Thoracic aorta (tissue), 2 donors: ENCODE measurements around the gene ACTN4. TPM values are rescaled to one million over a fixed set of nuclear protein-coding genes. Genes with fewer than 3 reads are reported as not detected.

ENCODE experiments used
- ATAC-seq: fragments of 150-250 bp; one replicate; pipeline ENCODE4 v1.8.0; 2017; ENCODE audit warnings: low read depth; ENCODE audit not compliant: insufficient number of reproducible peaks, low FRiP score
- DNase-seq: peaks from one replicate; pipeline ENCODE4 v3.0.0-alpha.2; 2020; ENCODE audit warnings: low spot score
- H3K27ac ChIP-seq, 2 donors: fragments of 200-600 bp; sonication (generic); 1 replicate in 1 of 2; 2 replicates in 1 of 2; pipeline ENCODE4 v1.5.1; 2016; ENCODE audit warnings: mild to moderate bottlenecking in 2 of 2, moderate library complexity in 2 of 2
- H3K27me3 ChIP-seq: fragments of 200-600 bp; sonication (generic); replicated peaks from 2 replicates; pipeline ENCODE4 v1.6.0; 2016; ENCODE audit warnings: mild to moderate bottlenecking; ENCODE audit not compliant: insufficient read depth
- H3K36me3 ChIP-seq: fragments of 200-600 bp; sonication (generic); one replicate; pipeline ENCODE4 v1.5.1; 2016
- H3K4me1 ChIP-seq, 2 donors: fragments of 200-600 bp; sonication (generic); 1 replicate in 1 of 2; 2 replicates in 1 of 2; pipeline versions ENCODE4 v1.5.1 to v1.6.0; 2016; ENCODE audit warnings: low read depth in 2 of 2, mild to moderate bottlenecking in 1 of 2; ENCODE audit not compliant: control insufficient read depth in 1 of 2
- H3K4me3 ChIP-seq: fragments of 200-600 bp; sonication (generic); 2 replicates; pipeline ENCODE4 v1.5.1; 2016; ENCODE audit warnings: mild to moderate bottlenecking
- H3K9me3 ChIP-seq: fragments of 200-600 bp; sonication (generic); 2 replicates; pipeline ENCODE4 v1.5.1; 2016
- total RNA-seq, 2 donors: library from RNA; depleted of rRNA; stranded (reverse); fragments of >200 nt; gene quantifications; one replicate each; pipeline versions ENCODE4 v1.1.0 to v1.2.3, GENCODE V29; 2016
- TF ChIP-seq, protein P1 (sequence below): fragments of 200-600 bp; sonication (generic); IDR thresholded peaks from one replicate; pipeline ENCODE4 v1.5.1; 2019; ENCODE audit warnings: antibody characterized with exemption

Gene ACTN4
- total RNA-seq, 2 donors from 2014 or later, result 668 to 1,387 TPM

DNA sequence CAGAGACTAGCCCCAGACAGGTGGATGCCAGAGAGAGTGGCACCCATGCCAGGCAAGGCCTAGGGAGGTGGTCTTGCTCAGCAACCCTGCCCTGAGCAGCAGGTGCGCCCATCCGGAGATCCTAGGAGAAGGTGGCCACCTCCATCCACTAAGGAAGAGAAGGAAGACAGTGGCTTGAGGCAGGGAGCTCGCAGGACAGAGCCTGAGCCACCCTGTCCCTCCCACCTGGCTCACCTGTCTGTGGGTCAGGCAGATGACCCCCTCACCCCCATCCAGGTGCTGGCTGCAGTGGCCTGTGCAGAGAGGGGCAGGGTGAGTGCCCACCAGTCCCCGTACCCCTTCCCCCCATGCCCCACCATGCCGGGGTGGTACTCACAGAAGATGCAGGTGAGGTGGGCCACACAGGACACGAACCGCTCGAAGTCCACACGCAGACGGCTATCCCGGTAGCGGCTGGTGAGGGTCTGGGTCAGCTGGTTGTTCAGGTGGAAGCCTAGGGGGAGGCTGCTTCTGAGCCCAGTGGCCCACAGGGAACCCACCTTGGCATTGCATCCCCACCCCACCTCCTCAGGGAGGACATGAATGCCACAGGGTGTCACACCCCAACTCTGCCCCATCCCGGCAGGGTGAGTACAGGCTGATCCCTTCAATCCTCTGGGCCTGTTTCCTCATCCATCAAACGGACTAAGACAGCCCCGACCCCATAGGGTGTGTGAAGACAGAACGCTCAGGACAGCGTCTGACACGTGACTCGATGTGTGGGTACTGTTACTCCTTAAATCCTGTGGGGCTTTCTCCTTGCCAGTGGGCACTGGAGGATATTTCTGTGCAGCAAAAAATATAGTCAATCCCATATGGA lies 83.5 kb downstream of the ACTN4 start:
- no peak overlapping the region for H3K4me3 ChIP-seq
- TF ChIP-seq, protein P1, sequence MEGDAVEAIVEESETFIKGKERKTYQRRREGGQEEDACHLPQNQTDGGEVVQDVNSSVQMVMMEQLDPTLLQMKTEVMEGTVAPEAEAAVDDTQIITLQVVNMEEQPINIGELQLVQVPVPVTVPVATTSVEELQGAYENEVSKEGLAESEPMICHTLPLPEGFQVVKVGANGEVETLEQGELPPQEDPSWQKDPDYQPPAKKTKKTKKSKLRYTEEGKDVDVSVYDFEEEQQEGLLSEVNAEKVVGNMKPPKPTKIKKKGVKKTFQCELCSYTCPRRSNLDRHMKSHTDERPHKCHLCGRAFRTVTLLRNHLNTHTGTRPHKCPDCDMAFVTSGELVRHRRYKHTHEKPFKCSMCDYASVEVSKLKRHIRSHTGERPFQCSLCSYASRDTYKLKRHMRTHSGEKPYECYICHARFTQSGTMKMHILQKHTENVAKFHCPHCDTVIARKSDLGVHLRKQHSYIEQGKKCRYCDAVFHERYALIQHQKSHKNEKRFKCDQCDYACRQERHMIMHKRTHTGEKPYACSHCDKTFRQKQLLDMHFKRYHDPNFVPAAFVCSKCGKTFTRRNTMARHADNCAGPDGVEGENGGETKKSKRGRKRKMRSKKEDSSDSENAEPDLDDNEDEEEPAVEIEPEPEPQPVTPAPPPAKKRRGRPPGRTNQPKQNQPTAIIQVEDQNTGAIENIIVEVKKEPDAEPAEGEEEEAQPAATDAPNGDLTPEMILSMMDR, result no peak
- ATAC-seq (no peak), DNase-seq (no peak)
- peaks cover 3 to 25% of the 10 kb centered on the region in 2 donors for H3K4me1 ChIP-seq
- peak overlapping the region in 1 of 2 donors; percentile 81 for H3K27ac ChIP-seq
- H3K36me3 ChIP-seq, result peaks cover 40% of the 10 kb centered on the region
- no peaks in the 10 kb centered on the region for H3K27me3 ChIP-seq
- H3K9me3 ChIP-seq, result no peaks in the 10 kb centered on the region

DNA sequence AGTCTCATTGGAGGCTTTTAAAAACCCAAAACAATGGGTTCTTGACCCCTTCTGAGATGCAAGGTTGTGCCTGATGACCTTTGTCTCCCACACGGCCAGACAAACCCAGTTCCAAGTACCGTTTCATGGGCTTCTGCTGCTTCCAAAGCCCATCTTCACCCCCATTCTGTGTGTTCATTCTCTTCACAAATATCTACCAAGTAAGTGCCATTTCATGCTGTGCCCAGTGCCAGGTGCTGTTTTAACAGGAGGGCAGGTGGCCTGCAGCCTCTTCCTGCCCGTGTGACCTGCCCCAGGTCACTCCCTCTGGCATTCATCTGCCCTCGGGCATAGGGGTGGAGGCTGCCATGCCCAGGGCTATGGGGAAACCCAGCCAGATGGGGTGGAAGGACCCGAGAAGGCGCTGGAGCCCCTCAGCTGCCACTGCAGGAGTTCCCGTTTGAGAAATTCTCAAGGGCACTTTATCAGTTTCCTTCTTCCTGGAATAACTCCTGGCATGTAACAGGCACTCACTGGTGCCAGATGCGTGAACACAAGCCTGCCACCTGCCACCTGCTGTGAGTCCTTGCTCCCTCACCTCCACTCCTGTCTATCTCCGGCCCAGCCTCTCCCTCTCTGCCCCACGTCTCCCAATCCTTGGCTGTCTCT lies 84.3 kb downstream of the ACTN4 start:
- Histone ChIP-seq H3K9me3 (no peaks in the 10 kb centered on the region), H3K27me3 (no peaks in the 10 kb centered on the region), H3K4me3 (no peak overlapping the region), H3K4me1 (peaks cover 3 to 30% of the 10 kb centered on the region in 2 donors), H3K27ac (peak overlapping the region; percentile 70 to 81), H3K36me3 (peaks cover 32% of the 10 kb centered on the region)
- ATAC-seq, result no peak
- TF ChIP-seq, protein P1, result no peak
- no peak for DNase-seq

DNA sequence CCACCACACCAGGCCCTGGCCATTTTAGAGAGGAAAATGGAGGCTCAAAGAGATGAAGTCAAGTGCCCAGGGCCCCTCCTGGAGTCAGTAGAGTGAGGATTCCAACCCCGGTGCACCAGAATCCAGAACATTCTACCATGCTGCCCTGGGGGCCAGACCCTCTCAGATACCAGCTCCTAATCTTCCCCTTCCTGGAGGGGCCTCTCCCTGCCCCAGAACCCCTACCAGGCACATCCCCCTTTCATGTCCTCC lies 85.7 kb downstream of the ACTN4 start:
- DNase-seq, result no peak
- H3K27ac ChIP-seq, result peak overlapping the region; percentile 70 to 81
- H3K4me3 ChIP-seq, result no peak overlapping the region
- H3K36me3 ChIP-seq, result peaks cover 18% of the 10 kb centered on the region
- peaks cover 3 to 18% of the 10 kb centered on the region in 2 donors for H3K4me1 ChIP-seq
- no peak for ATAC-seq
- TF ChIP-seq, protein P1, result no peak
- H3K9me3 ChIP-seq, result no peaks in the 10 kb centered on the region
- H3K27me3 ChIP-seq, result no peaks in the 10 kb centered on the region

DNA sequence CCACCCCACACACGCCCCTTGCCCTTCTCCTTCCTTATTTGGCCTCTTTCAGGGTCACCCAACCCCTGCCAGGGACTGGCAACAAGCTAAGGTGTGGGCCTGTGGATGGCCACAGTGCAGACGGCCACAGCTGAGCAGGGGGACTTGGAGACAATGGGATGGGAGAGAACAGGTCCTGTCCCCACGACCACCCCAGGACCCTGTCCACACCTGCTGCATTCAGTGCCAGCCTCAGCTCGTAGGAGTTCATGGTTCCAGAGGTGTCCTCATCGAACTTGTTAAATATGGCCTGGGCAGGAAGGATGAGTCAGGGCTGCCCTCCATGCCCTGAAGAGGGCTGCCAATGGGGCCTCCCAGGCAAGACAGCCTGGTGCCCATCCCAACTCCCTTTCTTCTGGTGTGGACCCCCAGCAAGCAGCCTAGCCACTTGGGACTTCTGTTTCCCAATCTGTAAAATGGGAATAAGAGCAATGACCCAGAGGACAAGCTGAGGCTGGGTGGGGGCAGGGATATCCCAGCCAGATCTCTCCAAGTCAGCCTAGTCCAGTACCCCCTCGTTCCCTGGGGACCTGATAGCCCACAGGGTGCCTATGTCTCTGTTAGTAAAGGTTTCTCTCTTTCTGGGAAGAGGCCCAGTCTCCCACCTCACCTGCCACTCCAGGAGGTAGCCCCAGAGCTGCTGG lies 86.2 kb downstream of the ACTN4 start:
- TF ChIP-seq, protein P1, result no peak
- H3K4me3 ChIP-seq, result no peak overlapping the region
- ATAC-seq, result no peak
- H3K36me3 ChIP-seq, result peaks cover 14% of the 10 kb centered on the region
- DNase-seq, result no peak
- H3K27me3 ChIP-seq, result no peaks in the 10 kb centered on the region
- H3K27ac ChIP-seq, result peak overlapping the region; percentile 70 to 81
- no peaks in the 10 kb centered on the region for H3K9me3 ChIP-seq
- H3K4me1 ChIP-seq, result peaks cover 3 to 18% of the 10 kb centered on the region in 2 donors

DNA sequence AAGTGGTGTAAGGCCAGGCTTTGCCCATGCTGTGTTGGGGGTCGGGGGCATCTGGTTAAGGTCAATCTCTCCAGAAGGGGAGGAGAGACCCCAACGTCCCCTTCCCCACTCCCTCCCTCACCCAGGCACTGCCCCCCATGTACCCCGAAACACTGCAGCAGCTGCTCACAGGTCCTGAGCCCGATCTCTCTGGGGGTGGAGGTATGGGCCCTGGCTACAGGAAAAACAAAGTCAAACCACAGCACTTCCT lies 86.7 kb downstream of the ACTN4 start:
- DNase-seq (no peak), ATAC-seq (no peak)
- peaks cover 3 to 18% of the 10 kb centered on the region in 2 donors for H3K4me1 ChIP-seq
- peak overlapping the region; percentile 70 to 81 for H3K27ac ChIP-seq
- no peaks in the 10 kb centered on the region for H3K27me3 ChIP-seq
- H3K9me3 ChIP-seq, result no peaks in the 10 kb centered on the region
- no peak overlapping the region for H3K4me3 ChIP-seq
- peaks cover 11% of the 10 kb centered on the region for H3K36me3 ChIP-seq
- TF ChIP-seq, protein P1, result no peak
